Colonic mucosa (tissue), 4 donors: ENCODE measurements around the gene LHX4. TPM values are rescaled to one million over a fixed set of nuclear protein-coding genes. Genes with fewer than 3 reads are reported as not detected.

ENCODE experiments used
- DNase-seq: peaks from one replicate; pipeline ENCODE4 v3.0.0-alpha.2; 2020
- H3K27ac ChIP-seq: fragments of 200-600 bp; one replicate; pipeline ENCODE4 v1.8.0; 2021
- H3K27me3 ChIP-seq: fragments of 200-600 bp; one replicate; pipeline ENCODE4 v1.8.0; 2021
- H3K36me3 ChIP-seq: fragments of 200-600 bp; one replicate; pipeline ENCODE4 v1.8.0; 2021
- H3K4me1 ChIP-seq: fragments of 200-600 bp; one replicate; pipeline ENCODE4 v1.8.0; 2021; ENCODE audit warnings: mild to moderate bottlenecking
- H3K4me3 ChIP-seq: fragments of 200-600 bp; one replicate; pipeline ENCODE4 v1.8.0; 2021
- H3K9ac ChIP-seq, 2 donors: one replicate each; pipeline ENCODE4 v1.7.0; 2013; ENCODE audit warnings: control low read depth in 2 of 2, low read depth in 2 of 2, low read length in 2 of 2
- H3K9me3 ChIP-seq: fragments of 200-600 bp; one replicate; pipeline ENCODE4 v1.8.0; 2021
- intact Hi-C: fragments of 100-400 bp; cut with DNase I; formaldehyde crosslinking; loops from one replicate; pipeline ENCODE4 v1.14.1; 2022
- total RNA-seq, 2 donors: library from RNA; stranded (reverse); fragmentation: NEBNext Ultra II Directional in 1 of 2; extraction: Animal tissue kit (Norgen Biotek cat#: 25700) in 1 of 2; gene quantifications; one replicate each; pipeline ENCODE4 v1.2.1, GENCODE V29; 2021
- TF ChIP-seq, protein P1 (sequence below): fragments of 200-600 bp; IDR thresholded peaks from one replicate; pipeline ENCODE4 v1.8.0; 2022; ENCODE audit warnings: antibody characterized with exemption, mild to moderate bottlenecking
- donor health status: healthy.
- donor health status: DM: no; HTN: no; CAD: no.
- donor health status: DM: no; HTN: no; CAD: no.

LHX4 gene
- total RNA-seq, 2 donors from 2014 or later, result 0.74 to 0.77 TPM

DNA sequence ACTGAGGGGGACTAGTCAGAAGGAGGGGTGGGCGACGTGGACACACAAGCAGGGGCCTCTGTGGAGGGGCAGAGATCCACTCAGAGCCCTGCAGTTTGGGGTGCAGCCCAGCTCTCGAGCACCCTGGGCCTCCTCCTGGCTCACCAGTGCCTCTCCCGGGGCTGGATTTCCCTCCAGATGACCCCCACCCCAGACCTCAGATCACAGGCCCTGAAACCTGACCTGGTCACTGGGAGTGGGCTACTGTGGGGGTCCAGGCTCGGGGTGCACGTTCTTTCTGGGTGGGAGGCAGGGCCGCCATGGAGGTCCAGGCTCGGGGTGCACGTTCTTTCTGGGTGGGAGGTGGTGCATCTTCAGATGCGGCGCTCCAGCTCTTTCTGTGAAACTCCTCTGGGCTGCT, 10.3 kb upstream of the LHX4 start:
- no peak for DNase-seq
- H3K4me3 ChIP-seq, result no peak overlapping the region
- peaks cover 4% of the 10 kb centered on the region for H3K27me3 ChIP-seq
- H3K4me1 ChIP-seq, result no peaks in the 10 kb centered on the region
- intact Hi-C loops, result no loop called here
- H3K9me3 ChIP-seq, result no peaks in the 10 kb centered on the region
- no peaks in the 10 kb centered on the region for H3K36me3 ChIP-seq
- no peak overlapping the region for H3K27ac ChIP-seq
- H3K9ac ChIP-seq, result no peak overlapping the region
- TF ChIP-seq, protein P1, sequence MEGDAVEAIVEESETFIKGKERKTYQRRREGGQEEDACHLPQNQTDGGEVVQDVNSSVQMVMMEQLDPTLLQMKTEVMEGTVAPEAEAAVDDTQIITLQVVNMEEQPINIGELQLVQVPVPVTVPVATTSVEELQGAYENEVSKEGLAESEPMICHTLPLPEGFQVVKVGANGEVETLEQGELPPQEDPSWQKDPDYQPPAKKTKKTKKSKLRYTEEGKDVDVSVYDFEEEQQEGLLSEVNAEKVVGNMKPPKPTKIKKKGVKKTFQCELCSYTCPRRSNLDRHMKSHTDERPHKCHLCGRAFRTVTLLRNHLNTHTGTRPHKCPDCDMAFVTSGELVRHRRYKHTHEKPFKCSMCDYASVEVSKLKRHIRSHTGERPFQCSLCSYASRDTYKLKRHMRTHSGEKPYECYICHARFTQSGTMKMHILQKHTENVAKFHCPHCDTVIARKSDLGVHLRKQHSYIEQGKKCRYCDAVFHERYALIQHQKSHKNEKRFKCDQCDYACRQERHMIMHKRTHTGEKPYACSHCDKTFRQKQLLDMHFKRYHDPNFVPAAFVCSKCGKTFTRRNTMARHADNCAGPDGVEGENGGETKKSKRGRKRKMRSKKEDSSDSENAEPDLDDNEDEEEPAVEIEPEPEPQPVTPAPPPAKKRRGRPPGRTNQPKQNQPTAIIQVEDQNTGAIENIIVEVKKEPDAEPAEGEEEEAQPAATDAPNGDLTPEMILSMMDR, result no peak

DNA sequence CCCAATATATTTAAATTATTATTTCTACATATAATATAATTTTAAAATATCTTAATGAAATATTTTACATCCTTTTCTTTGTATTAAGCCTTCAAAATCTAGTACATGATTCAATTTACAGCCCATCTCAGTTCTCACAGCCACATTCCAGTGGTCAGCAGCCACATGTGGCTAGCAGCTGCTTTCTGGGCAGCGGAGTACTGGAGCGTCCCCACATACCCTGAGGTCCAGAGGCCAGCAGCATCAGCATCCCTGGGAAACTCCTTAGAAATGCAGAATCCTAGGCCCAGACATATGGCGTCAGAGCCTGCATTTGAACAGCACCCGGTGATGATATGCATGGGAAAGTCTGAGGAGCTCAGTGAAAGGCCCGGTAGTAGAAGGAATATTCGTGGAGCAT, 8.6 kb upstream of the LHX4 start:
- H3K27me3 ChIP-seq, result peaks cover 6% of the 10 kb centered on the region
- no peaks in the 10 kb centered on the region for H3K9me3 ChIP-seq
- no peaks in the 10 kb centered on the region for H3K4me1 ChIP-seq
- H3K9ac ChIP-seq, result no peak overlapping the region
- no peak overlapping the region for H3K4me3 ChIP-seq
- H3K27ac ChIP-seq, result no peak overlapping the region
- DNase-seq, result no peak
- H3K36me3 ChIP-seq, result no peaks in the 10 kb centered on the region
- intact Hi-C loops, result no loop called here
- TF ChIP-seq, protein P1, result no peak

DNA sequence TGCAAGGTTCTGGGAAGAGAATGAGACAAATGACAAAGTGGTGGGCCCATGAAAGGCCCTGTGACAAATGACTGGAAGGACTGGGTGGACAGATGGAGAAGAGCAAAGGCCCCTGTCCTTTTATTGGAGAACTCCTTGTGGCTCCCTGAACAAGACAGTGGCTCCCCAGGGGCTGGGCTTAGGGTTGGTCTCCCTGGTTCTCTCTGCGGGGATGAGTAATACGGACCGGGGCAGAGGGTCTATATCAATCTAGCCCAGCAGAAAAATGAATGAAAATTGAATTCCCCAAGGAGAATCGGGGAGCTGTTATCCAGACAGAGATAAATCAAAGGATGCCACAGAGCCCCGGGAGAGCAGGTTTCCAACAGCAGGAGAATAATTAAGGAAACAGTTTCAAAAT, 5.2 kb upstream of the LHX4 start:
- DNase-seq, result no peak
- Histone ChIP-seq H3K9ac (no peak overlapping the region), H3K27me3 (peaks cover 37% of the 10 kb centered on the region), H3K4me1 (no peaks in the 10 kb centered on the region), H3K27ac (no peak overlapping the region), H3K36me3 (no peaks in the 10 kb centered on the region), H3K4me3 (no peak overlapping the region), H3K9me3 (no peaks in the 10 kb centered on the region)
- intact Hi-C loops, result no loop called here
- TF ChIP-seq, protein P1, result no peak

DNA sequence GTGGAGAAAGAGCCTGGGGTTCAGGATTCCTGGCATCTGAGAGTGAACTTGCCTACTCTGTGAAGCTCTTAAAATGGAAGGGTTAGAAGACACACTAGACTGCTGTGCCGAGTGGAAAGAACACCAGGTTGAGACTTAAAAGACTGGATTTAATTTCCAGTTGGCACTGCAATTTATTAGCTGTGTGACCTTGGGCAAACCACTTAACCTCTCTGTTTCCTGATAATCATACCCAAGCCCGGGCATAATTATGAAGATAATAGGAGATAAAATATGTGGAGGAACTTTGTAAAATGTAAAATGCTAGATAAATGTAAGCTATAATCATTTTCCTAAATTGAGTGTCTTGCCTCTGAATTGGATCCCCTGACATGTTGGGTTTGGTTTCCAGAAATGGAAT, 4.7 kb upstream of the LHX4 start:
- H3K27me3 ChIP-seq, result peaks cover 42% of the 10 kb centered on the region
- intact Hi-C loops, result no loop called here

DNA sequence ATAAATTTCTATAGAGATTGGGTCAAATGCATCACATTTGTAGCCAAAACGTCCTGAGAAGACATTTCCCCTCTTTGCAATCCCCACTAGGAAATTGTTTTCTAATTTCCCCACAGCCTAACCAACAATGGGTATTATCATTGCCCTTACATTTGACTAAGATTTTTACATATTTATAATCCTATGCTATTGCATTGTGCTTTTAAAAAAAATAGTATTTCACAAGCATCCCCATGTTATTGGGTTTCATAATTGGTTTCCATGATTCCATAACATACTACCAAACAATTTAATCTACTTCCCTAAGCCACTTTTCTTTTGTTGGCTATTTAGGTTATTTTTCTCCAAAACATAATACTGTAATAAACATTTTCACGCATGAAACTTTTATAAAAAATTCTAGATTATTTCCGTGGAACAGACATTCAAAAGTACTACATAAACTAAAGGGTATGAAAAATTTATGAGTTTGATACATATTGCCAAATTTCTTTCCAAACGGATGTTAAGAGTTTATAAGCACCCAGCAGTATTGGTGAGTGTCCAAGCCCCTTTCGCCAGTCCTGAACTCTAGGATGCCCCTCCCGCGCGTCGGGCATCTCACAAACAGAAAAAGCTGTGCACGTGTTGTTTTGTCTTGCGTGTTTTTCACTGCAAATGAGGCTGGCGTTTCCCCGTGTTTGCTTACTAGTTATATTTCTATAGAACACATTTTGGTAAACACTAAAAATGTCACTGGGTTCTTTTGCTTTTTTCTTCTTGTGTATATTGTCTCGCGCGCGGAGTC, 2.0 kb upstream of the LHX4 start:
- DNase-seq, result no peak
- Histone ChIP-seq H3K9ac (no peak overlapping the region), H3K27ac (no peak overlapping the region), H3K9me3 (no peaks in the 10 kb centered on the region), H3K27me3 (peaks cover 68% of the 10 kb centered on the region), H3K36me3 (no peaks in the 10 kb centered on the region), H3K4me3 (no peak overlapping the region), H3K4me1 (peaks cover 7% of the 10 kb centered on the region)
- intact Hi-C loops, result no loop called here
- TF ChIP-seq, protein P1, result no peak

More for the DNA sequence above, 4.7 kb upstream of the LHX4 start:
- DNase-seq, result no peak
- Histone ChIP-seq H3K9ac (no peak overlapping the region), H3K4me3 (no peak overlapping the region), H3K27ac (no peak overlapping the region), H3K4me1 (peaks cover under 1% of the 10 kb centered on the region), H3K9me3 (no peaks in the 10 kb centered on the region), H3K36me3 (no peaks in the 10 kb centered on the region)
- TF ChIP-seq, protein P1, result no peak
